ENCODE measurements around the gene SNX27.
"Not testable (repeated sequence)": the region's sequence is repeated elsewhere in the genome, so short reads cannot be mapped to it uniquely, and the experiment has no call there.

Gene SNX27

DNA sequence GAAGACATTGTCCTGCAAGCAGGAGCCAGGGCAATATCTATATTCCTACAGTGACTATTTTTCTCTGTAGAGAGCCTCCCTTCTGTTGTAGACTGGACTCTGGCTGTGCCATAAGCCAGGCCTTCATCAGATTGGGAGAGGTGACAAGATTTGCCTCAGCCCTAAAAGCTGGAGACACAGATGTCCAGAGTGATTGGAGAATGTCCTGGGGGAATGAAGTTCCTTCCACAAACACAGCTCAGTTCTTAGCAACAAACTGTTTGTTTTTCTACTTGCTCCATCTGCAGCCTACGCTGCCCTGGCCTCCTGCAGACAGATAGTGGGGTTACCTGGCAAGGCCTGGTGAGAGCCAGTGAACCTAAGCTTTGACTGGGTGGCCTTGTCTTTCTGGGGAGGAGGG is 29.9 kb upstream of the SNX27 start:
- in situ Hi-C loops (cut with HindIII; ENCODE audit: low pct_unique_long_range_greater_than_20kb, low sequenced_read_pairs) = no loop called here
- no peak; the same call in 1 of the 2 replicates for TF ChIP-seq JUND (IDR thresholded peaks at IDR 0.05; ENCODE audit: low read depth)
- DNase-seq (ENCODE audit: low read depth in 1 of 2, low spot score in 1 of 2) = peak; percentile 44 to 79

DNA sequence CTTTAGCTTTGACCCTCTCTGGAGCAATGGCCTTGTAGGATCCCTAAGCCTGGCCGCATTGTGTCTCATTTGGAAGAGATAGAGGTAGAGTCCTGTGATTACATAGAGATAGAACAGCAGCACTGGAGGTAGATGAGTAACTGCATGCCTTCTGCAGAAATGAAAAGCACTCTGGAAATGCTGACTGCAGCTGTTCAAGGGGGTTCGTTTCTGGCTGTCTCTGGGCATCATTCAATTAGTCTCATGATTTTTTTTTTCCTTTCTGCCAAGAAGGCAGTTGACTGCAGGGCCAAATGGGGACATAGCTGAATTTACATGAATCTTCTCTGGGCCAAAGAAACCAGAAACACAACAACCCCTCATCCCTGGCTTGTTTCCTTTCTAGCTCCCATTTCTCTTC is 28.1 kb upstream of the SNX27 start:
- in situ Hi-C loops (cut with HindIII; ENCODE audit: low pct_unique_long_range_greater_than_20kb, low sequenced_read_pairs) = no loop called here
- TF ChIP-seq JUND (IDR thresholded peaks at IDR 0.05; ENCODE audit: low read depth) = no peak
- no peak for DNase-seq (ENCODE audit: low read depth in 1 of 2, low spot score in 1 of 2)

DNA sequence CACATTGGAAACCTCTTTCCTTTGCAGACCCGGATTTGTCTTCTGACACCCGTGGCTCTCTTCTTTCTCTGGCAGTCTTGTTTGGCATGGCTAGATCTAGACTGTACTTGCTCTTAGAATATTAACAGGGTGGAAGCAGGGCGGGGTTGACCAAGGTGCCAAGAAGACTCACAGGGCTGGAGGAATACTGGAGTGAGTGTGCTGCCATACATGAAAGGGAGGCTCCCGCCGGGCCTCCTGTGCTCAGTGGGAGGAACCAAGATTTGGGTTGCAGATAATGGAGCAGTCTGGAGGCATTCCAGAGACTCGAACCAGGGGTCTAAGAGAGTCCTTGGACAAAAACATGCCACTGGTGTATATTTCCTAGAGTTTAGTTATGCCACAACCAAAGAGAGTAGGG is 27.6 kb upstream of the SNX27 start:
- no peak for TF ChIP-seq JUND (IDR thresholded peaks at IDR 0.05; ENCODE audit: low read depth)
- in situ Hi-C loops (cut with HindIII; ENCODE audit: low pct_unique_long_range_greater_than_20kb, low sequenced_read_pairs) = no loop called here
- DNase-seq (ENCODE audit: low read depth in 1 of 2, low spot score in 1 of 2) = no peak

DNA sequence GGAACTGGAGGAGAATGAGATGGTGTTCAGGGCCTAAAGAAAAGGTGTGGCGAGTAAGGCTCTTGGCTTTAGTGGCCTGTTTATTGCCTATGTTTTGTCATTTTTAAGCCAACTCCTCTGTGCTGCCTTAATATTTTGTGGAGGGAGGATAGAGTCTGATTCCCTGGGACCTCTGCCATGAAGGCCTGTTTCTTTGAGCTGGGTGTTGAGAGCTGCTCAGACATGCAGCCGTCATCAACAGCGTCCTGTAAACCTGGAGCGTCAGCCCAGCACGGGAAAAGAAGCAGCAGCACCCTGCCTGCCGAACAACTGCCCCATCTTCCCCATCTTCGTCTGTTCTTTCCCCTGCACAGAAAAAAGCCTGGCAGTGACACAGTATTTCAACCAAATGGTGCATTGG is 27.1 kb upstream of the SNX27 start:
- no peak for TF ChIP-seq JUND (IDR thresholded peaks at IDR 0.05; ENCODE audit: low read depth)
- in situ Hi-C loops (cut with HindIII; ENCODE audit: low pct_unique_long_range_greater_than_20kb, low sequenced_read_pairs) = no loop called here
- DNase-seq (ENCODE audit: low read depth in 1 of 2, low spot score in 1 of 2) = no peak

DNA sequence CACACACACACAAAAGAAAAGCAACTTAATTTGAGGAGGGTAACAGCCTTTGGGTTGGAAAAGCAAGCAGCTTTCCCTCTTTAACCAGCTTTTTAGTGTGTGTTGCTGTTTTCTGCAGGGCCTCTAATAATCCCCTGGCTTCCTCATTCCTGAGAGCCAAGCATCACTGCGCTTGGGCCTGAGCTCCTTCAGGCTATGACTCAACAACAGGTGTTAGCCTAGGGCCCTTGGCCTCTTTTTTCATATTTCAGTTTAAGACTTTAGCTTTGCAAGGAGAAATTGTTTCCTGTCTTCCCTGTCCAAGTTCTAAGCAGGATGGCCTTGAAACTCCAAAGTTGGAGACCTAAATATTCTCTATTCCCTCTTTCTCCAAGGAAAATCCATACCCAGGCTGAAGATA is 26.2 kb upstream of the SNX27 start:
- in situ Hi-C loops (cut with HindIII; ENCODE audit: low pct_unique_long_range_greater_than_20kb, low sequenced_read_pairs) = no loop called here
- no peak for TF ChIP-seq JUND (IDR thresholded peaks at IDR 0.05; ENCODE audit: low read depth)
- peak in 1 of 2 experiments; percentile 66 for DNase-seq (ENCODE audit: low read depth in 1 of 2, low spot score in 1 of 2)

DNA sequence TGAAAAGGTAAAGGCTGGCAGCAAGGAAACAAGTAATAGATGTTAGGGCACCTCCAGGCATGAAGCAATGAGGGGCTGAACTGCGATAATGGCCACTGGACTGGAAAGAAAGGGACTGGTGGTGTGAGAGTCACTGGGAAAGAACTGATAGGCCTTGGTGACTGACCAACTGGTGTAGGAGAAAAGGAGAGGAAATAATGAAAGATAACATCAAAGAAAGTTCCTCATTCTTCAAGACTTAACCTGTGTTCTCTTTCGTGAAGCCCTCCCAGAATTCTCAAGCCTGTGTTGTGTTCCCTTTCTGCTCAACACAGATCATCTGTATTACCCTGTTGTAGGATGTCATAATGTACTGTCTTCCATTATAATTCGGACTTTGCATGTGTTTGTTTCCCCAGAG is 20.9 kb upstream of the SNX27 start:
- in situ Hi-C loops (cut with HindIII; ENCODE audit: low pct_unique_long_range_greater_than_20kb, low sequenced_read_pairs) = no loop called here
- DNase-seq (ENCODE audit: low read depth in 1 of 2, low spot score in 1 of 2) = no peak
- TF ChIP-seq JUND (IDR thresholded peaks at IDR 0.05; ENCODE audit: low read depth) = no peak

DNA sequence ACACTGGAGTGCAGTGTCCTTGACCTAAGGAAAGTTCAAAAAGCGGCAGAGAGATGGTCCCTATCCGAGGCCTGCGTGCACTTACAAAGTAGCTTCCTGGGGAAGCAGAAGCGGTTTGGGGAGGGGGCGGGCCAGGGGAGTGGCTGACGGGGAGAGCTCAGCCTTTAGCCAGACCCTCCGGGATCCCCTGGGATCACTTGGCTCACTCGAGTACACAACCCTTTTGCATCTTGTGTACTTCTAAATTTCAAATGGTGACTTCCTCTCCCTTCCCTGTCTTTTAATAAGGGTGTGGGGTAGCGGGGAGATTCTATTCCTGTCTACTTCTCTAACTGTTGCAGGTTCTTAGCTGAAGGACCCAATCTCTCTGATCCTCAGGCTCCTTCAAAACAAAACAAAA is 18.1 kb upstream of the SNX27 start:
- in situ Hi-C loops (cut with HindIII; ENCODE audit: low pct_unique_long_range_greater_than_20kb, low sequenced_read_pairs) = no loop called here
- no peak for TF ChIP-seq JUND (IDR thresholded peaks at IDR 0.05; ENCODE audit: low read depth)
- no peak for DNase-seq (ENCODE audit: low read depth in 1 of 2, low spot score in 1 of 2)

DNA sequence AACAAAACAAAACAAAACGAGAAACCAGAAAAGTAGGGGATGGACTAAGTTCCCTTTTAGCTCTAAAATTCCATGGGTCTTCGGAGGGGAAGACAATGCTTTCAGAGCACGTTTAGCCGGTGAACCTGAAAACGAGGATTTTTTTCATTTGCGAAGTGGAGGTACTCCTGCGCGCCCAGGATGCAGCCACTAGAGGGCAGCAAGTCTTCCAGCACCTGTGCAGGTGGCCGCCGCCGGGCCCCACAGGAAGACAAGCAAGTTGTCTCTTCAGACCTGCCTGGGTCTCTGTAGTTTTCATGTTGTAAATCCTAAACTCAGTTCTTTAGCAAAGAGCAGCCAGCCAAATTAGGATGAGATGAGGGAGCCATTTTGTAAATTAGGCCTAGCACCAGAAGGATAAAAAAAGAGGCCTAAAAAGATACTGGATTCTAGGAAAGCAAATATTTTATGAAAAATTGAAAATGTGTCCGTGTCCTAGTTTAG is 17.7 kb upstream of the SNX27 start:
- no peak for TF ChIP-seq JUND (IDR thresholded peaks at IDR 0.05; ENCODE audit: low read depth)
- in situ Hi-C loops (cut with HindIII; ENCODE audit: low pct_unique_long_range_greater_than_20kb, low sequenced_read_pairs) = no loop called here
- peak; percentile 88 to 91 for DNase-seq (ENCODE audit: low read depth in 1 of 2, low spot score in 1 of 2)

DNA sequence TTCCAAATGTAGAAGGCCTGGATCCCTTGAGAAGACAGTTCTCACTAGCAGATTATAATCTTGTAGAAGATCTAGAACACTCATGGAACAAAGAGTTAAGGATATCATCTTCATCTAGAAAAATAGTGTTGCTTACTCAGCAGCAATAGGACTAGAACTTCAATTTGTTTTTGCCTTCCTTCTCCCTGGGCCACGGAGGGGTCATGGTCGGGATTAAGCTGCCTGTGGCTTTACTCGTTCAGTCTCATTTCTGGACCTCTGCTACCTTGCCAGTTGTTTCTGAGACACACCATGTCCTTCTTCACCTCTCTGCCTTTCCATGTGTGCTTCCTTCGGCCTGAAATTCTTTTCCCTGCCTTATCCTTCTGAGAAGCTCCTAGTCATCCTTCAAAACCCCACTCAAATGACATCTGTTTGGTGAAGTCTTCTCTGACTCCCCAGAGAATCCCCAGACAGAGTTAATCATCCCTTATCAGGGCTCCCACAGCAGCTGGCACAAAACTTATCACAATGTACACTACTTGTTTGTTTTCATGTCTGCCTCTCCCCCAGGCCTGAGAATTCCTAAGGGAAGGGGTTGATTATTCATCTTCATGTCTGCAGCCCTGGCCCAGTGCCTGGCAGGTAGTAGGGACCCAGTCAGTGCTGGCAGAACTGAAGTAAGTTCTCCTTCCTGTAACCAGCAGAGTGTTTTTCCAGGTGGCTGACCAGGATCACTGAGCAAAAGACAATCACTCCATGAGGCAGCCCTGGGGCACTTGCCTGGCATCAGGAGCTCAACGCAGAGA is 15.5 kb upstream of the SNX27 start:
- in situ Hi-C loops (cut with HindIII; ENCODE audit: low pct_unique_long_range_greater_than_20kb, low sequenced_read_pairs) = no loop called here
- DNase-seq (ENCODE audit: low read depth in 1 of 2, low spot score in 1 of 2) = no peak
- no peak for TF ChIP-seq JUND (IDR thresholded peaks at IDR 0.05; ENCODE audit: low read depth)

DNA sequence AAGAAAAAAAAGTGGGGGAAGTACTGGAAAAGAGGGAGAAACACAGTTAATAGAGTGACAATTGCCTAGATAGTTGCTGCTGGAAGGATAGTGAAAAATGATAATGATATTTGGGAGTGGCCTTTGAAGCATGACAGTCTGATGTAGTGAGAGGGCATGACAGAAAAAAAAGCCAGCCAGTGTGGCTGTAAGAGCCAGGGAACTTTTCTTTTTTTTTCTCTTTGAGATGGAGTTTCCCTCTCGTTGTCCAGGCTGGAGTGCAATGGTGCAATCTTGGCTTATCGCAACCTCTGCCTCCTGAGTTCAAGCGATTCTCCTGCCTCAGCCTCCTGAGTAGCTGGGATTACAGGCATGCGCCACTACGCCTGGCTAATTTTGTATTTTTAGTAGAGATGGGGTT is 9.3 kb upstream of the SNX27 start:
- in situ Hi-C loops (cut with HindIII; ENCODE audit: low pct_unique_long_range_greater_than_20kb, low sequenced_read_pairs) = not testable (repeated sequence)

DNA sequence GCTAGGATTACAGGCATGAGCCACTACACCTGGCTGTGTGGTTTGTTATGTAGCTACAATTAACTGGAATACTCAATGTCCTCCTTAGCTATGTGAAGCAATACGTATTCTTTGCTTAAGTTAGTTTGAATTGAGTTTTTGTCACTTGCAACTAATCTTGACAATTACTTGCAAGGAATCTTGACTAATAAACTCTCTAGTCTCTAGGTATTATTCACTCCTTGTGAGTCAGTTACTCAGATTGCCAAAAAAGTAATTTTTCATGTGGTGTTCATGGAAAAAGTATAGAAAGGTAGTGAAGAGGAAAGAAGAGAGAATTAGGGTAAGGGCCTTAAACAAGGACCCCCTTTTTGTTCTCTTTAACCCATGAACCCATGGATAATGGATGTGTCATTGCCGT is 7.6 kb upstream of the SNX27 start:
- DNase-seq (ENCODE audit: low read depth in 1 of 2, low spot score in 1 of 2) = no peak
- in situ Hi-C loops (cut with HindIII; ENCODE audit: low pct_unique_long_range_greater_than_20kb, low sequenced_read_pairs) = no loop called here
- no peak for TF ChIP-seq JUND (IDR thresholded peaks at IDR 0.05; ENCODE audit: low read depth)

More for the DNA sequence above, 9.3 kb upstream of the SNX27 start:
- DNase-seq (ENCODE audit: low read depth in 1 of 2, low spot score in 1 of 2) = not testable (repeated sequence)

DNA sequence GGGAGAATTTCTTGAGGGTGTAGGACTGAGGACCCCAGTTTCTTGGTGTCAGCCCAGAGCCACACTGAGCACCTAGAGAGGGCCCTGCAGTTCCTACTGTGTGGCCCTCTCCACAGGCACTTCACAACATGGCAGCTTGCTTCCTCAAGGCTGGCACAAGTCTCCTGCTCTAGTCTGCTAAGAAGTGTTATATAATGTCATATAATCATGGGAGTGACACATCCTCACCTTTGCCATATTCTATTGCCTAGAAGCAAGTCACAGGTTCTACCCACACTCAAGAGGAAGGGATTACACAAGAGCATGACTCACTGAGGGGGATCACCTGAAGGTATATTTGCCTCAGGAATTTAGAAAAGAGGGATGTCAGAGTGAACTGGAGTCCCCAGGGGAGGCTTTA is 5.5 kb upstream of the SNX27 start:
- in situ Hi-C loops (cut with HindIII; ENCODE audit: low pct_unique_long_range_greater_than_20kb, low sequenced_read_pairs) = no loop called here
- no peak for TF ChIP-seq JUND (IDR thresholded peaks at IDR 0.05; ENCODE audit: low read depth)
- DNase-seq (ENCODE audit: low read depth in 1 of 2, low spot score in 1 of 2) = peak in 1 of 2 experiments; percentile 39

DNA sequence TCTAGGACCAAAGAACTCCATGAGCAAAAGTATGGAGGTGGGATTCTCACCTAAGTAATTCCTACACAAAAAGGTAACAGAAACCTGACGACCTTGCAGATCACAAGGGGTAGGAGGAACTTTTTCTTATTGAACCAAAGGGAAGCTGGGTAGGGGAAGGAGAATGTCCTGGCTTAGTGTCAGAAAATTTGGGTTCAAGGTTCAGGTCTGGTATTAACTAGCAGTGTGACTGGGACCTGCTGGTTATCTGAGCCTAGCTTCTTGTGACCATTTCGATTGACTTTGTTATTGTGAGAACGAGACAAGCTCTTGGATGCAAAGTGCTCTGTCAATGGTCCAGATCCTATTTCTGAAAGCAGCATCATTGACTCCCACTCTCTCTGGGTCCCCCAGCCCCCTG is 5.0 kb upstream of the SNX27 start:
- no peak for DNase-seq (ENCODE audit: low read depth in 1 of 2, low spot score in 1 of 2)
- TF ChIP-seq JUND (IDR thresholded peaks at IDR 0.05; ENCODE audit: low read depth) = no peak
- in situ Hi-C loops (cut with HindIII; ENCODE audit: low pct_unique_long_range_greater_than_20kb, low sequenced_read_pairs) = no loop called here

DNA sequence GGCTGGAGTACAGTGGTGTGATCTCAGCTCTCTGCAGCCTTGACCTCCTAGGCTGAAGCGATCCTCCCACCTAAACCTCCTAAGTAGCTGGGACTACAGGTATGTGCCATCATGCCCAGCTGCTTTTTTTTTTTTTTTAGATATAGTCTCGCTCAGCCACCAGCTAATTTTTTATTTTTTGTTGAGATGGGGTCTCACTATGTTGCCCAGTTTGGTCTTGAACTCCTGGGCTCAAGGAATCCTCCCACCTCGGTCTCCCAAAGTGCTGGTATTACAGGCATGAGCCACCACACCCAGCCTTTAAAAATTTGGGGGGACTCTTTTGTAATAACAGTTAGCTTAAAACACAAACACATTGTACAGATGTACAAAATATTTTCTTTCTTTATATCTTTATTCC is 1.7 kb upstream of the SNX27 start:
- in situ Hi-C loops (cut with HindIII; ENCODE audit: low pct_unique_long_range_greater_than_20kb, low sequenced_read_pairs) = no loop called here
- no peak for DNase-seq (ENCODE audit: low read depth in 1 of 2, low spot score in 1 of 2)
- no peak for TF ChIP-seq JUND (IDR thresholded peaks at IDR 0.05; ENCODE audit: low read depth)
